H1 (cell line): ENCODE measurements around the gene PLCL1. TPM values are rescaled to one million over a fixed set of nuclear protein-coding genes. Genes with fewer than 3 reads are reported as not detected.

ENCODE experiments used
- ASH2L ChIP-seq: fragments of 200-600, 300-600 bp; sonication (generic); IDR thresholded peaks from one replicate; pipeline ENCODE4 v1.7.1; 2017; ENCODE audit warnings: low read length
- CTCF ChIP-seq, 3 experiments: IDR thresholded peaks; 1 replicate in 2 of 3; 2 replicates in 1 of 3; pipeline versions ENCODE4 v1.5.1 to v1.6.1; 2011; ENCODE audit warnings: low read length in 3 of 3, mild to moderate bottlenecking in 3 of 3, inconsistent platforms in 2 of 3, low read depth in 1 of 3, moderate library complexity in 1 of 3; ENCODE audit not compliant: insufficient read depth in 1 of 3; ENCODE audit errors: control extremely low read depth in 1 of 3
- EZH2 ChIP-seq: fragments of 200-600 bp; sonication (generic); IDR thresholded peaks from 2 replicates; pipeline ENCODE4 v1.7.1; 2012; ENCODE audit warnings: low read depth, mild to moderate bottlenecking, moderate library complexity, low read length, inconsistent platforms; ENCODE audit not compliant: severe bottlenecking
- HDAC2 ChIP-seq, 2 experiments: fragments of 300-600 bp in 1 of 2; sonication (generic) in 1 of 2; IDR thresholded peaks; 2 replicates each; pipeline ENCODE4 v1.6.1; 2011 to 2012; ENCODE audit warnings: low read depth in 2 of 2, low read length in 2 of 2, mild to moderate bottlenecking in 2 of 2, moderate library complexity in 2 of 2, borderline replicate concordance in 1 of 2, inconsistent platforms in 1 of 2
- KDM1A ChIP-seq: fragments of 200-600, 300-600 bp; sonication (generic); IDR thresholded peaks from 2 replicates; pipeline ENCODE4 v1.7.1; 2016; ENCODE audit warnings: mild to moderate bottlenecking, low read length, borderline replicate concordance
- MAX ChIP-seq: IDR thresholded peaks from 2 replicates; pipeline ENCODE4 v1.6.1; 2012; ENCODE audit warnings: inconsistent platforms
- PHF8 ChIP-seq: fragments of 200-600 bp; sonication (generic); conservative IDR thresholded peaks from 2 replicates; pipeline ENCODE4 v1.7.1; 2012; ENCODE audit warnings: low read depth, mild to moderate bottlenecking, inconsistent platforms, low read length, moderate library complexity
- RAD21 ChIP-seq, 2 experiments: IDR thresholded peaks in 1 of 2; conservative IDR thresholded peaks in 1 of 2; 2 replicates each; pipeline ENCODE4 v1.6.1; 2011; ENCODE audit warnings: low read depth in 2 of 2, low read length in 2 of 2, improper control_type of control experiment in 1 of 2, inconsistent platforms in 1 of 2, mild to moderate bottlenecking in 1 of 2, moderate library complexity in 1 of 2
- SP4 ChIP-seq: IDR thresholded peaks from 2 replicates; pipeline ENCODE4 v1.6.1; 2012; ENCODE audit warnings: low read length, inconsistent platforms
- TAF7 ChIP-seq: optimal IDR thresholded peaks from 2 replicates; pipeline ENCODE3; 2011; ENCODE audit warnings: low read depth, mild to moderate bottlenecking, inconsistent platforms, low read length, moderate library complexity, borderline replicate concordance
- TEAD4 ChIP-seq: IDR thresholded peaks from 2 replicates; pipeline ENCODE4 v1.6.1; 2012; ENCODE audit warnings: low read depth, low read length, inconsistent platforms, mixed read lengths
- polyA plus RNA-seq, 7 experiments: library from polyadenylated mRNA; depleted of rRNA in 3 of 7; stranded (reverse) in 5 of 7; unstranded in 2 of 7; fragments of >200 nt in 5 of 7; fragments of 200-250 nt in 2 of 7; gene quantifications; 1 replicate in 5 of 7; 2 replicates in 1 of 7; 4 replicates in 1 of 7; pipeline versions ENCODE4 v1.2.1 to v1.2.3, GENCODE V29; 2011 to 2013; ENCODE audit warnings: missing spikeins in 2 of 7, mixed read lengths in 2 of 7
- total RNA-seq: library from RNA; stranded (reverse); fragmentation: NEBNext Ultra II Directional; extraction: Animal tissue kit (Norgen Biotek cat#: 25700); gene quantifications from 2 replicates; pipeline ENCODE4 v1.2.1, GENCODE V29; 2021

Gene PLCL1
- total and polyA plus RNA-seq, 2 of the 8 experiments (the other 6 are each of a cell fraction or from before 2014, with no cell fraction given) = not detected

DNA sequence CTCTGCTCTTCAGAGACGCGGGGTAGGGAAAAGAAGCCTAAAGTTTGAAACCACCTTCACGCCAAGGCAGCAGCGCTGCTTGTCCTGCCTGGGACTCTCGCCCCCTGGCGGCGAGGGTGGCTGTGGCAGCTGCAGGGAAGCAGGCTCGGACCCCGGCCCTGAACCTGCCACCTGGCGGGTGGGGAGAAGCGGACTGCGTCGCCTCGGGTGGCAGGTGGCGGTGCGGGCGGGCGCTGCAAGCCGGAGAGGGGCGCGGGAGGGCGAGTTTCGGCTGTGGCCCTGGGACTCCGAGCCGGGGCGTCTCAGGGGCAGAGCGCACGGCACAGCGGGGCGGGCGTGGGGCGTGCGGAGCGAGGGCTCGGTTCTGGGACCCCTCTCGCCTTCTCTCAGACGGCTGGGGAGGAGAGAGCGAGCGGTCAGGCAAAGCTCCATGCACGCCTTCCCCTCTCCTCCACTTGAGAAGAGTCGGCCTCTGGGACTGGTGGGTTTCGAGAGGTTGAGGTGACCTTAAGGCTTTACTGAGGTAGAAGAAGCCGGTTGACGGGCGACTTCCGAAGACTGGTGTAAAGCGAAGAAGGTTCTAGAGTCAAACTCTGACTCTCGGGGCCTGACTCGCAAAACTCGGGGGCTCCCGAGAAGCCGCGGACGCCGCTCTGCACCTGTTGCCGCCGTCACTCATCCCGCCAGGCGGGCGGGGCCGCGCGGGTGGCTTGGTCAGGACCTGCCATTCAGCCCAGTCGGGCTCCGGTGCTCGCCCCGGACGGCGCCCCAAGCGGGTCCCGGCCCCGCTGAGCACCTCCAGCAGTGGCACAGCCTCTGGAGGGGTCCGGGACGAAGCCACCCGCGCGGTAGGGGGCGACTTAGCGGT, 18.1 kb upstream of the PLCL1 start (continued):
- TF ChIP-seq CTCF (IDR thresholded peaks at IDR 0.05; ENCODE audit: control extremely low read depth in 1 of 3, insufficient read depth in 1 of 3, low read depth in 1 of 3, low read length in 3 of 3) (peak; percentile 92 to 97 (median 93)), HDAC2 (IDR thresholded peaks at IDR 0.05; ENCODE audit: borderline replicate concordance in 1 of 2, low read depth in 2 of 2, low read length in 2 of 2) (peak; percentile 41 to 77; a peak in 2 of 4 replicates), MAX (peak; percentile 90), SP4 (0 out of 2 replicates have a peak, but pooled peaks have one; percentile 49), RAD21 (IDR thresholded peaks at IDR 0.05 in 1 of 2, conservative IDR thresholded peaks at IDR 0.05 in 1 of 2; ENCODE audit: low read depth in 2 of 2, low read length in 2 of 2) (peak; percentile 52 to 70; a peak in 3 of 4 replicates), KDM1A (no peak), TEAD4 (no peak), TAF7 (peak; percentile 35), ASH2L (peak; percentile 52), PHF8 (no peak), EZH2 (peak; percentile 25)
